PC-9 (cell line): ENCODE measurements around the gene CDKN1C. TPM values are rescaled to one million over a fixed set of nuclear protein-coding genes. Genes with fewer than 3 reads are reported as not detected.

ENCODE experiments used
- BruUV-seq: library from RNA; stranded (reverse); fragments of 400-500 nt; replicated peaks from 2 replicates; lab custom pipeline; 2021; lab: Mats Ljungman, UMichigan
- CTCF ChIA-PET: fragments of 300-600 bp; sonication (Branson Sonifier 250); formaldehyde crosslinking; loops from one replicate; lab custom pipeline; 2022; ENCODE audit warnings: antibody characterized with exemption; lab: Charles Lee
- POLR2A ChIA-PET: fragments of 300-600 bp; sonication (Branson Sonifier 250); formaldehyde crosslinking; loops from one replicate; lab custom pipeline; 2022; ENCODE audit warnings: antibody characterized with exemption; ENCODE audit not compliant: unreplicated experiment; lab: Charles Lee
- DNase-seq, 2 experiments: peaks; one replicate each; pipeline versions ENCODE4 v3.0.0 to v3.0.0-alpha.2; 2015 to 2022; ENCODE audit warnings: mixed read lengths in 1 of 2
- H2AFZ ChIP-seq: fragments of 200-600 bp; sonication (generic); 2 replicates; pipeline ENCODE4 v1.8.1; 2017; ENCODE audit warnings: antibody characterized with exemption
- H3F3A ChIP-seq: fragments of 200-600 bp; sonication (generic); 2 replicates; pipeline ENCODE4 v1.8.1; 2017; ENCODE audit warnings: antibody characterized with exemption, mild to moderate bottlenecking, low read depth; ENCODE audit not compliant: insufficient read depth
- H3K27ac ChIP-seq: fragments of 200-600 bp; sonication (generic); 2 replicates; pipeline ENCODE4 v1.6.1; 2016; ENCODE audit warnings: mixed run types
- H3K27me3 ChIP-seq: fragments of 200-600 bp; sonication (generic); 2 replicates; pipeline ENCODE4 v1.6.1; 2016; ENCODE audit warnings: low read depth, mixed run types; ENCODE audit not compliant: insufficient read depth
- H3K36me3 ChIP-seq: fragments of 200-600 bp; sonication (generic); 2 replicates; pipeline ENCODE4 v1.6.1; 2016; ENCODE audit warnings: low read depth, mixed run types
- H3K4me1 ChIP-seq: fragments of 200-600 bp; sonication (generic); replicated peaks from 2 replicates; pipeline ENCODE4 v1.6.1; 2016; ENCODE audit warnings: mixed run types; ENCODE audit not compliant: insufficient read depth
- H3K4me2 ChIP-seq: fragments of 200-600 bp; sonication (generic); 2 replicates; pipeline ENCODE4 v1.6.1; 2017; ENCODE audit warnings: mixed run types
- H3K4me3 ChIP-seq: fragments of 200-600 bp; sonication (generic); 2 replicates; pipeline ENCODE4 v1.6.1; 2016; ENCODE audit warnings: mixed run types
- H3K79me2 ChIP-seq: fragments of 200-600 bp; sonication (generic); 2 replicates; pipeline ENCODE4 v1.6.1; 2017; ENCODE audit warnings: low read depth, mixed run types
- H3K9me2 ChIP-seq: fragments of 200-600 bp; sonication (generic); 2 replicates; pipeline ENCODE4 v1.8.1; 2017; ENCODE audit warnings: mild to moderate bottlenecking; ENCODE audit not compliant: insufficient read depth
- H3K9me3 ChIP-seq: fragments of 200-600 bp; sonication (generic); 2 replicates; pipeline ENCODE4 v1.8.1; 2016; ENCODE audit warnings: low read depth; ENCODE audit not compliant: insufficient read depth
- H4K20me1 ChIP-seq: fragments of 200-600 bp; sonication (generic); 2 replicates; pipeline ENCODE4 v1.8.1; 2017; ENCODE audit not compliant: insufficient read depth
- CTCF ChIP-seq: fragments of 200-600 bp; sonication (generic); conservative IDR thresholded peaks from 2 replicates; pipeline ENCODE4 v1.6.1; 2017; ENCODE audit warnings: mixed run types, antibody characterized with exemption, mild to moderate bottlenecking, moderate library complexity
- EZH2 ChIP-seq: fragments of 200-600 bp; sonication (generic); IDR thresholded peaks from 2 replicates; pipeline ENCODE4 v1.8.0; 2017; ENCODE audit warnings: antibody characterized with exemption, low read depth
- intact Hi-C: fragments of 100-400 bp; cut with micrococcal nuclease; formaldehyde crosslinking; loops from one replicate; pipeline ENCODE4 v1.10.0; 2022; ENCODE audit not compliant: unreplicated experiment
- total RNA-seq: library from RNA; stranded (reverse); gene quantifications from 2 replicates; pipeline ENCODE4 v1.2.3, GENCODE V29; 2021

The CDKN1C gene
- total RNA-seq, 1 experiment from 2014 or later, result 5.1 TPM

GRCh38 chr11:2929531-2929949 is 44.0 kb upstream of the CDKN1C start:
- DNase-seq, result peak; percentile 61 to 83
- peaks cover 47% of the 10 kb centered on the region for H3K4me1 ChIP-seq

GRCh38 chr11:2928605-2929530 is 43.3 kb upstream of the CDKN1C start, which contains the start of gene PHLDA2:
TSS of gene PHLDA2 (minus strand) at chr11:2929420. CDS start at chr11:2929364, 56 bp downstream.
- peak within 1 kb of the TSS; percentile 81 for H3K4me3 ChIP-seq
- no peaks in the 10 kb centered on the region for H3K36me3 ChIP-seq
- BruUV-seq, result TSS peak; percentile 71
- no peaks in the 10 kb centered on the region for H3K9me3 ChIP-seq
- peaks cover 48% of the 10 kb centered on the region for H3K4me1 ChIP-seq
- no peaks in the 10 kb centered on the region for H3K27me3 ChIP-seq
- H3K27ac ChIP-seq, result peak within 1 kb of the TSS; percentile 99
- CTCF ChIA-PET, result interaction anchor here (0.6 to 1.0 kb wide), 4 partner anchors 26 to 109 kb away, joined by 3 to 6 read pairs (median 4); a partner anchor contains a TSS
- peaks cover 17% of the 10 kb centered on the region for H3F3A ChIP-seq
- DNase-seq, result no peak
- H2AFZ ChIP-seq, result no peak within 1 kb of the TSS
- H3K79me2 ChIP-seq, result peaks cover 28% of the 10 kb centered on the region
- intact Hi-C loops, result loop anchor here (2.0 kb wide), 1 partner anchor 16 kb away; no protein-coding TSS in a partner anchor
- POLR2A ChIA-PET, result interaction anchor here (0.5 to 0.6 kb wide), 7 partner anchors 12 to 681 kb away, joined by 3 to 6 read pairs (median 4); no protein-coding TSS in a partner anchor
- H4K20me1 ChIP-seq, result peaks cover 5% of the 10 kb centered on the region; the same call in 1 of the 2 replicates
- peak within 1 kb of the TSS; percentile 84 for H3K4me2 ChIP-seq
- TF ChIP-seq CTCF, result no peak
- no peaks in the 10 kb centered on the region for H3K9me2 ChIP-seq

More at GRCh38 chr11:2929531-2929949, 44.0 kb upstream of the CDKN1C start:
- peak overlapping the region; percentile 57 for H3K4me3 ChIP-seq
- peak overlapping the region; percentile 84 for H3K4me2 ChIP-seq
- POLR2A ChIA-PET, result interaction anchor here (0.5 to 0.6 kb wide), 6 partner anchors 11 to 680 kb away, joined by 3 to 6 read pairs (median 4); no protein-coding TSS in a partner anchor
- CTCF ChIA-PET, result interaction anchor here (0.6 to 1.2 kb wide), 6 partner anchors 26 to 397 kb away, joined by 3 to 11 read pairs (median 4); a partner anchor contains a TSS
- H3K9me3 ChIP-seq, result no peaks in the 10 kb centered on the region
- H3K79me2 ChIP-seq, result peaks cover 28% of the 10 kb centered on the region
- H2AFZ ChIP-seq, result no peak overlapping the region
- no peaks in the 10 kb centered on the region for H3K27me3 ChIP-seq
- peak overlapping the region; percentile 99 for H3K27ac ChIP-seq
- H3K36me3 ChIP-seq, result no peaks in the 10 kb centered on the region
- no TSS peak for BruUV-seq
- no peak for TF ChIP-seq EZH2
- TF ChIP-seq CTCF, result no peak
- peaks cover 19% of the 10 kb centered on the region for H3F3A ChIP-seq
- no peaks in the 10 kb centered on the region for H3K9me2 ChIP-seq
- H4K20me1 ChIP-seq, result peaks cover 5% of the 10 kb centered on the region; the same call in 1 of the 2 replicates
- intact Hi-C loops, result loop anchor here (2.0 kb wide), 1 partner anchor 17 kb away; no protein-coding TSS in a partner anchor
